Left lung (tissue), 10 donors: Measurements from ENCODE around the gene OLAH. TPM values are rescaled to one million over a fixed set of nuclear protein-coding genes. Genes with fewer than 3 reads are reported as not detected.

Experiments used
- ATAC-seq: fragments of 200-7000 bp; cut with Tn5 transposase; one replicate; pipeline ENCODE4 v1.9.1; 2020; ENCODE audit warnings: moderate library complexity
- DNase-seq, 4 donors: peaks; one replicate each; pipeline ENCODE4 v3.0.0-alpha.2; 2013 to 2020
- H3K27ac ChIP-seq, 2 donors: fragments of 200-600 bp; sonication (generic) in 1 of 2; one replicate each; pipeline versions ENCODE4 v1.5.0 to v1.8.0; 2020 to 2021
- H3K27me3 ChIP-seq, 2 donors: fragments of 200-600 bp; sonication (generic) in 1 of 2; one replicate each; pipeline versions ENCODE4 v1.5.0 to v1.8.0; 2020 to 2021
- H3K36me3 ChIP-seq, 2 donors: fragments of 200-600 bp; sonication (generic) in 1 of 2; one replicate each; pipeline versions ENCODE4 v1.5.0 to v1.8.0; 2020 to 2021
- H3K4me1 ChIP-seq, 2 donors: fragments of 200-600 bp; one replicate each; pipeline ENCODE4 v1.8.0; 2021
- H3K4me3 ChIP-seq, 2 donors: fragments of 200-600 bp; sonication (generic) in 1 of 2; one replicate each; pipeline versions ENCODE4 v1.5.0 to v1.8.0; 2020 to 2021; ENCODE audit warnings: mild to moderate bottlenecking in 1 of 2
- H3K9me3 ChIP-seq, 2 donors: fragments of 200-600 bp; sonication (generic) in 1 of 2; one replicate each; pipeline versions ENCODE4 v1.5.0 to v1.8.0; 2020 to 2021
- CTCF ChIP-seq, 2 donors: fragments of 200-600 bp; sonication (generic) in 1 of 2; IDR thresholded peaks; one replicate each; pipeline versions ENCODE4 v1.5.0 to v1.8.0; 2021; ENCODE audit warnings: antibody characterized with exemption in 2 of 2
- intact Hi-C, 2 donors: fragments of 100-400 bp; cut with DNase I; formaldehyde crosslinking; loops; one replicate each; pipeline versions ENCODE4 v1.11.2 to v1.14.2; 2022
- polyA plus RNA-seq, 6 donors: library from polyadenylated mRNA; unstranded; fragments of 120-200 nt; gene quantifications; one replicate each; pipeline ENCODE4 v1.2.1, GENCODE V29; 2013; ENCODE audit not compliant: insufficient read length in 6 of 6
- total RNA-seq, 2 donors: library from RNA; stranded (reverse); fragmentation: NEBNext Ultra II Directional; extraction: Animal tissue kit (Norgen Biotek cat#: 25700); gene quantifications; one replicate each; pipeline ENCODE4 v1.2.1, GENCODE V29; 2021
- donor health status: DM: no; HTN: yes; CAD: no.
- donor health status: DM: no; HTN: no; CAD: no.

Gene OLAH
- total and polyA plus RNA-seq, 8 donors = 0.08 to 19.0 (median 0.34) TPM; not detected in 3

GRCh38 chr10:15046626-15047025 is 2.9 kb downstream of the OLAH start:
- Histone ChIP-seq H3K4me3 (no peak overlapping the region), H3K27ac (no peak overlapping the region), H3K36me3 (no peaks in the 10 kb centered on the region), H3K4me1 (peaks cover 0 to 7% of the 10 kb centered on the region in 2 donors), H3K9me3 (no peaks in the 10 kb centered on the region), H3K27me3 (no peaks in the 10 kb centered on the region)
- intact Hi-C loops = no loop called here
- no peak for TF ChIP-seq CTCF (IDR thresholded peaks at IDR 0.05)
- DNase-seq (no peak), ATAC-seq (peak; percentile 26)

- ATAC-seq = no peak
- no peaks in the 10 kb centered on the region for H3K27me3 ChIP-seq
- DNase-seq = no peak
- no peaks in the 10 kb centered on the region for H3K9me3 ChIP-seq
- H3K27ac ChIP-seq = no peak overlapping the region
- no peak for TF ChIP-seq CTCF (IDR thresholded peaks at IDR 0.05)
- no peak overlapping the region for H3K4me3 ChIP-seq
- peaks cover 0 to 7% of the 10 kb centered on the region in 2 donors for H3K4me1 ChIP-seq
- intact Hi-C loops = no loop called here
- no peaks in the 10 kb centered on the region for H3K36me3 ChIP-seq
Observed at GRCh38 chr10:15049533-15049932, 5.8 kb downstream of the OLAH start.

- intact Hi-C loops = no loop called here
- no peak overlapping the region for H3K4me3 ChIP-seq
- TF ChIP-seq CTCF (IDR thresholded peaks at IDR 0.05) = no peak
- no peaks in the 10 kb centered on the region for H3K36me3 ChIP-seq
- ATAC-seq (no peak), DNase-seq (no peak)
- no peaks in the 10 kb centered on the region for H3K9me3 ChIP-seq
- no peak overlapping the region for H3K27ac ChIP-seq
- no peaks in the 10 kb centered on the region for H3K4me1 ChIP-seq
- H3K27me3 ChIP-seq = no peaks in the 10 kb centered on the region
Observed at GRCh38 chr10:15052121-15052520, 8.4 kb downstream of the OLAH start.

- H3K9me3 ChIP-seq = no peaks in the 10 kb centered on the region
- TF ChIP-seq CTCF (IDR thresholded peaks at IDR 0.05) = no peak
- intact Hi-C loops = no loop called here
- no peaks in the 10 kb centered on the region for H3K36me3 ChIP-seq
- no peaks in the 10 kb centered on the region for H3K27me3 ChIP-seq
- DNase-seq (no peak), ATAC-seq (peak; percentile 14)
- H3K27ac ChIP-seq = no peak overlapping the region
- H3K4me3 ChIP-seq = no peak overlapping the region
- no peaks in the 10 kb centered on the region for H3K4me1 ChIP-seq
Observed at GRCh38 chr10:15053061-15053460, 9.3 kb downstream of the OLAH start.

GRCh38 chr10:15058689-15059088 is 14.9 kb downstream of the OLAH start:
- peaks cover 0 to 18% of the 10 kb centered on the region in 2 donors for H3K9me3 ChIP-seq
- ATAC-seq = no peak

More at GRCh38 chr10:15058689-15059088, 14.9 kb downstream of the OLAH start:
- H3K4me1 ChIP-seq = no peaks in the 10 kb centered on the region
- no peak for DNase-seq
- no peak overlapping the region for H3K27ac ChIP-seq
- no peaks in the 10 kb centered on the region for H3K27me3 ChIP-seq
- H3K4me3 ChIP-seq = no peak overlapping the region
- intact Hi-C loops = no loop called here
- no peak for TF ChIP-seq CTCF (IDR thresholded peaks at IDR 0.05)
- H3K36me3 ChIP-seq = no peaks in the 10 kb centered on the region
